ENCODE results near the gene IFT20. TPM values are rescaled to one million over a fixed set of nuclear protein-coding genes. Genes with fewer than 3 reads are reported as not detected.

The IFT20 gene
- total RNA-seq, 2 donors from 2014 or later: 45.2 to 55.0 TPM

- H3K36me3 ChIP-seq: no peaks in the 10 kb centered on the region
- 68% methylated on average over 10 of the region's 10 CpGs for WGBS
- no peak for DNase-seq (ENCODE audit: low spot score)
- TF ChIP-seq POLR2A (IDR thresholded peaks at IDR 0.05): no peak
- no peak for TF ChIP-seq POLR2AphosphoS5 (IDR thresholded peaks at IDR 0.05)
- no peak for TF ChIP-seq CTCF (IDR thresholded peaks at IDR 0.05)
- no peak overlapping the region for H3K4me3 ChIP-seq
- no peaks in the 10 kb centered on the region for H3K27me3 ChIP-seq (replicated peaks; ENCODE audit: insufficient read depth)
- intact Hi-C loops (cut with DNase I): no loop called here
- H3K9me3 ChIP-seq: no peaks in the 10 kb centered on the region
- no peak overlapping the region for H3K27ac ChIP-seq
- peaks cover 2% of the 10 kb centered on the region for H3K4me1 ChIP-seq (replicated peaks)
These were observed 44.8 kb upstream of the IFT20 start for GRCh38 chr17:28379814-28380801.

- intact Hi-C loops (cut with DNase I): no loop called here
- H3K9me3 ChIP-seq: no peaks in the 10 kb centered on the region
- no peak overlapping the region for H3K4me3 ChIP-seq
- 79% methylated on average over 6 of the region's 6 CpGs for WGBS
- H3K4me1 ChIP-seq (replicated peaks): no peaks in the 10 kb centered on the region
- no peaks in the 10 kb centered on the region for H3K27me3 ChIP-seq (replicated peaks; ENCODE audit: insufficient read depth)
- no peak for DNase-seq (ENCODE audit: low spot score)
- no peak for TF ChIP-seq CTCF (IDR thresholded peaks at IDR 0.05)
- no peak overlapping the region for H3K27ac ChIP-seq
- H3K36me3 ChIP-seq: no peaks in the 10 kb centered on the region
These were observed 37.6 kb upstream of the IFT20 start for GRCh38 chr17:28372945-28373274.

- Histone ChIP-seq H3K4me3 (peak overlapping the region; percentile 33 to 40), H3K27ac (peak overlapping the region; percentile 35 to 43), H3K4me1 (replicated peaks) (no peaks in the 10 kb centered on the region), H3K36me3 (no peaks in the 10 kb centered on the region), H3K9me3 (no peaks in the 10 kb centered on the region), H3K27me3 (replicated peaks; ENCODE audit: insufficient read depth) (no peaks in the 10 kb centered on the region)
- DNase-seq (ENCODE audit: low spot score): no peak
- TF ChIP-seq CTCF (IDR thresholded peaks at IDR 0.05): no peak
- TF ChIP-seq POLR2AphosphoS5 (IDR thresholded peaks at IDR 0.05): no peak
- TF ChIP-seq POLR2A (IDR thresholded peaks at IDR 0.05): no peak
- 10% methylated on average over 37 of the region's 53 CpGs for WGBS
- intact Hi-C loops (cut with DNase I): no loop called here
These were observed 37.1 kb upstream of the IFT20 start for GRCh38 chr17:28372203-28372944.

GRCh38 chr17:28371245-28372202 is 36.3 kb upstream of the IFT20 start, which contains the start of gene SARM1:
TSS of gene SARM1 (plus strand) at chr17:28371694. CDS start at chr17:28372033, 339 bp downstream.
- H3K9me3 ChIP-seq: no peaks in the 10 kb centered on the region
- DNase-seq (ENCODE audit: low spot score): peak; percentile 40
- no peaks in the 10 kb centered on the region for H3K36me3 ChIP-seq
- under 1% methylated on average over 48 of the region's 80 CpGs for WGBS
- no peak for TF ChIP-seq POLR2AphosphoS5 (IDR thresholded peaks at IDR 0.05)
- no peak for TF ChIP-seq POLR2A (IDR thresholded peaks at IDR 0.05)
- TF ChIP-seq CTCF (IDR thresholded peaks at IDR 0.05): no peak
- intact Hi-C loops (cut with DNase I): no loop called here
- peak within 1 kb of the TSS; percentile 35 to 43 for H3K27ac ChIP-seq
- H3K4me1 ChIP-seq (replicated peaks): no peaks in the 10 kb centered on the region
- no peaks in the 10 kb centered on the region for H3K27me3 ChIP-seq (replicated peaks; ENCODE audit: insufficient read depth)
- H3K4me3 ChIP-seq: peak within 1 kb of the TSS; percentile 33 to 40

Data from prostate gland (tissue), 2 donors.